Pancreas (tissue), 10 donors: ENCODE results near the gene PTGDS. TPM values are rescaled to one million over a fixed set of nuclear protein-coding genes. Genes with fewer than 3 reads are reported as not detected.

Experiments used
- ATAC-seq, 4 donors: fragments of 200-7000 bp; cut with Tn5 transposase; one replicate each; pipeline versions ENCODE4 v1.8.0 to v1.9.1; 2020; ENCODE audit warnings: mild to moderate bottlenecking in 4 of 4, moderate library complexity in 4 of 4
- DNase-seq, 6 donors: peaks; one replicate each; pipeline ENCODE4 v3.0.0-alpha.2; 2020
- FAIRE-seq: peaks from 2 replicates; lab custom pipeline; 2012; peaks lifted over from hg19 to GRCh38; lab: Jason Lieb, UNC
- H3K27ac ChIP-seq, 4 donors: fragments of 200-600 bp; sonication (generic); 1 replicate in 3 of 4; 2 replicates in 1 of 4; pipeline versions ENCODE4 v1.5.0 to v1.8.0; 2020
- H3K27me3 ChIP-seq, 4 donors: fragments of 200-600 bp; one replicate each; pipeline ENCODE4 v1.8.0; 2021
- H3K36me3 ChIP-seq, 3 donors: fragments of 200-600 bp; sonication (generic) in 1 of 3; one replicate each; pipeline versions ENCODE4 v1.5.0 to v1.8.0; 2020 to 2021
- H3K4me1 ChIP-seq, 3 donors: fragments of 200-600 bp; one replicate each; pipeline ENCODE4 v1.8.0; 2021
- H3K4me3 ChIP-seq, 4 donors: fragments of 200-600 bp; sonication (generic) in 2 of 4; one replicate each; pipeline versions ENCODE4 v1.5.0 to v1.8.0; 2020 to 2021
- H3K9me3 ChIP-seq, 4 donors: fragments of 200-600 bp; one replicate each; pipeline ENCODE4 v1.8.0; 2021
- CTCF ChIP-seq, 4 donors: fragments of 200-600 bp; sonication (generic) in 3 of 4; IDR thresholded peaks; one replicate each; pipeline versions ENCODE4 v1.5.0 to v1.8.0; 2021; ENCODE audit warnings: antibody characterized with exemption in 4 of 4
- WGBS, 2 donors: extraction: QIAGEN DNeasy Blood & Tissue Kit; methylation state at CpG; one replicate each; pipeline ENCODE4 v1.1.7; 2013; 5-methylcytosine and 5-hydroxymethylcytosine counted together
- intact Hi-C, 3 donors: fragments of 100-400 bp; cut with DNase I; formaldehyde crosslinking; loops; one replicate each; pipeline versions ENCODE4 v1.11.1 to v1.14.2; 2022
- polyA plus RNA-seq, 2 donors: library from polyadenylated mRNA; stranded (reverse); fragments of 200-250 nt; gene quantifications; one replicate each; pipeline ENCODE4 v1.2.3, GENCODE V29; 2013
- total RNA-seq, 6 donors: library from RNA; stranded (reverse); fragmentation: NEBNext Ultra II Directional in 4 of 6; extraction: Animal tissue kit (Norgen Biotek cat#: 25700) in 4 of 6; gene quantifications; one replicate each; pipeline versions ENCODE4 v1.2.1 to v1.2.4, GENCODE V29; 2021 to 2023
- donor health status: healthy with polysubstance abuse.
- donor health status: DM: no; HTN: no; CAD: no; lungs with moderate emphysema.
- donor health status: DM: no; HTN: no; CAD: no.
- donor health status: control.
- donor health status: control.
- donor health status: Bipolar disorder and iron deficiency.
- donor health status: DM: yes; HTN: yes; CAD: no.
- donor health status: DM: no; HTN: no; CAD: no.
- donor health status: DM: no; HTN: no; CAD: no.
- donor health status: DM: yes; HTN: yes; CAD: no.

Gene PTGDS
- total and polyA plus RNA-seq, 8 donors: 5.7 to 49.1 (median 36.9) TPM

- intact Hi-C loops: loop anchor here in 1 of 3 donors (10.0 kb wide), 1 partner anchor 66 kb away; the partner anchor contains the start of gene ABCA2
- 93 to 94% methylated on average over 7 of the region's 7 CpGs for WGBS, 2 donors
- no peaks in the 10 kb centered on the region for H3K4me1 ChIP-seq
- H3K36me3 ChIP-seq: no peaks in the 10 kb centered on the region
- H3K27me3 ChIP-seq: no peaks in the 10 kb centered on the region
- FAIRE-seq (no peak), DNase-seq (no peak), ATAC-seq (no peak)
- H3K4me3 ChIP-seq: no peak overlapping the region
- H3K27ac ChIP-seq: no peak overlapping the region
- no peak for TF ChIP-seq CTCF (IDR thresholded peaks at IDR 0.05)
- no peaks in the 10 kb centered on the region for H3K9me3 ChIP-seq
These were observed 18.8 kb upstream of the PTGDS start for GRCh38 chr9:136958473-136958872.

- Histone ChIP-seq H3K36me3 (no peaks in the 10 kb centered on the region), H3K27me3 (no peaks in the 10 kb centered on the region), H3K4me1 (no peaks in the 10 kb centered on the region), H3K9me3 (no peaks in the 10 kb centered on the region), H3K27ac (no peak overlapping the region), H3K4me3 (no peak overlapping the region)
- no peak for TF ChIP-seq CTCF (IDR thresholded peaks at IDR 0.05)
- WGBS, 2 donors: 83 to 91% methylated on average over 25 to 28 of the region's 28 CpGs
- DNase-seq: peak in 1 of 6 donors; percentile 76
- FAIRE-seq: no peak
- no peak for ATAC-seq
- intact Hi-C loops: loop anchor here in 1 of 3 donors (10.0 kb wide), 1 partner anchor 66 kb away; the partner anchor contains the start of gene ABCA2
These were observed 18.1 kb upstream of the PTGDS start for GRCh38 chr9:136958898-136959850.

- H3K4me1 ChIP-seq: no peaks in the 10 kb centered on the region
- intact Hi-C loops: loop anchor here in 1 of 3 donors (5.0 kb wide), 1 partner anchor 62 kb away; no protein-coding TSS in a partner anchor
- no peak overlapping the region for H3K4me3 ChIP-seq
- DNase-seq (no peak), ATAC-seq (no peak), FAIRE-seq (no peak)
- H3K9me3 ChIP-seq: no peaks in the 10 kb centered on the region
- WGBS, 2 donors: 70 to 76% methylated on average over 19 of the region's 19 CpGs
- no peaks in the 10 kb centered on the region for H3K27me3 ChIP-seq
- no peak overlapping the region for H3K27ac ChIP-seq
- H3K36me3 ChIP-seq: no peaks in the 10 kb centered on the region
- no peak for TF ChIP-seq CTCF (IDR thresholded peaks at IDR 0.05)
These were observed 16.9 kb upstream of the PTGDS start for GRCh38 chr9:136960212-136960937.

GRCh38 chr9:136960938-136961275, 16.4 kb upstream of the PTGDS start:
- H3K9me3 ChIP-seq: no peaks in the 10 kb centered on the region
- no peaks in the 10 kb centered on the region for H3K36me3 ChIP-seq
- H3K27me3 ChIP-seq: no peaks in the 10 kb centered on the region
- H3K27ac ChIP-seq: no peak overlapping the region
- ATAC-seq (no peak), DNase-seq (no peak), FAIRE-seq (no peak)
- no peaks in the 10 kb centered on the region for H3K4me1 ChIP-seq
- H3K4me3 ChIP-seq: no peak overlapping the region
- TF ChIP-seq CTCF (IDR thresholded peaks at IDR 0.05): no peak
- intact Hi-C loops: loop anchor here in 1 of 3 donors (5.0 kb wide), 1 partner anchor 61 kb away; no protein-coding TSS in a partner anchor
- WGBS, 2 donors: 83 to 88% methylated on average over 15 of the region's 15 CpGs
